Stimulated activated CD8-positive, alpha-beta memory T cell treated with anti-CD3 and anti-CD28 coated beads, Interleukin-15, amount 100 ng/mL, for 48 hours (primary cell): ENCODE measurements around the gene LMNTD2.
"Not testable (repeated sequence)": the region's sequence is repeated elsewhere in the genome, so short reads cannot be mapped to it uniquely, and the experiment has no call there.

Experiments used
- DNase-seq, 2 donors: peaks; one replicate each; pipeline ENCODE4 v3.0.0-alpha.2; 2020; ENCODE audit warnings: low read depth in 2 of 2

The LMNTD2 gene

DNA sequence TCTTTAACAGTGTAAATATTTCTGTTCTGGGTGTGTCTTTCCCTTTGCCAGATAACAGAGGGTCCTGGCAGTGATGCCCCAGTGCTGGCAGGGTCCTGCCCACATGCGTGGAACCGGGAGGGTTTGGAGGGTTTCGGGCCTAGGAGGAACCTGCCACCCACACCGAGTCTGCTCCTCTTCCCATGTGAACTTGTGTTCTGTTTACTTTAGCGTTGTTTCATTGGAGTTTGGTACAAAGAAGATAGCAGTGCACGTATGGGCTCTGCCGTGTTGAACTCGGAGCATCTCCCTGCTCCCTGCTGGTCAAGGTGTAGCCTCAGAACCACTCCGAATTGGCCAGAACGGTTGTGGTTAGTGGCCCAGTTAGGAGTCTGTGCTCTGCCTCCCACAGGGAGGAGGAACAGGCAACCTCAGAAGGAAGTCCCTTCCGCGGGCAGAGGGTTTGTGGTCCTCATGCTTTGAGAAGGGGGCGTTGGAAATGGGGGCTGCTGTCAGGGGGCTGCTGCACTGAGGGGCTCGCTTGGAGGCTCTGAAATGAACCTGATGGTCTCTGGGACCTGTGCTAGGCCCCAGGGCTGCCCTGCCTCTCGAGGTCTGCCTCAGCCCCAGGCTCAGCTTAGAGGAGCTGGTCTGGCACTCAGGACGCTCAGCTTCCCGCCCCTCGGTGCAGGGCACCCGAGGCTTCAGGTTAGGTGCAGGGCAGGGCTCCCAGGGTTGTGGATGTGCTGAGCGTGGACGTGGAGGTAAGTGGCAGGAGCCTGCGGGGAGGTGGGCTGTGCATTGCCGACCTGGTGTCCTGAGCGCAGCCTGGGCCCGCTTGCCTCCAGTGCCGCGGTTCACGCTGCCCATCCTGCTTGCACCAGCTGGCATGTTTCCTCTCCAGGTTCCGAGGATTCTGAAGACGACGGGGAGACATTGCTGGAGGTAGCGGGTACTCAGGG, 26.1 kb upstream of the LMNTD2 start:
- DNase-seq: no peak

DNA sequence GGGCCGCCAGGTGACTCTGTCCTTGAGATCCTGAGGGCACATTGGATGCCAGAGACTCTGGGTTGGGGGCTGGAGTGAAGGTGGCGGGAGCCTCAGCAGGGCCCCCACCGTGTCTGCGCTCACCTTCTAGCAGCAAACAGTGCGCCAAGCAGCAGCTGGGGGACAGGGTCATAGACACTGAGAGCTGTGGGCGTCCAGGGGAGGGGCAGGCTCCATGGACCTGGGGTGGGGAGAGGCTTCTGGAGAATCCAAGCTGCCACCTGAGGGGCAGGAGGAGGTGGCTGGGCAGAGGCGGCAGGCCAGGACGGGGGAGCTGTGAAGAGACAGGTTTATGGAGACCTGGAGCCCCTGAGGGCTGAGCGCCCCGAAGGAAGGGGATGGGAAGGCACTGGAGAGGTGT, 23.7 kb upstream of the LMNTD2 start:
- DNase-seq: no peak

DNA sequence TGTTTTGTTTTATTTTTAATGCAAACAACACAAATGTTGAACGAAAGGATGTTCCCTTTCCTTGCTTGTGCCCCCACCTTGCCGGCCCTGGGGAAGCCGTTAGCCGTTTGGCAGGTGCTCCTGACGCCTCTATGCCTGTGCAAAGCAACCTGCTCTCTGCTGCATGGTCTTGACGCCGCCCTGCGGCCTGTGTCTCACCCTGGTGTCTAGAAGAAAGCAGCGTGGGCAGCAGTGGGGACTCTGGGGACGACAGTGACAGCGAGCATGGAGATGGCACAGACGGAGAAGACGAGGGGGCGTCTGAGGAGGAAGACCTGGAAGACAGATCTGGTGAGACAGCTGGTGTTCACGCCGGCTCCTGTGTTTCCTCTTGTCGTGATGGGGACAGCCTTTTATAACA, 21.2 kb upstream of the LMNTD2 start:
- no peak for DNase-seq

- DNase-seq: no peak
Measured at GRCh38 chr11:581342-581741, 20.8 kb upstream of the LMNTD2 start.

GRCh38 chr11:579830-580601, 19.5 kb upstream of the LMNTD2 start:
- DNase-seq: no peak

- no peak for DNase-seq
Measured at GRCh38 chr11:578276-579035, 17.9 kb upstream of the LMNTD2 start.

- no peak for DNase-seq
Measured at GRCh38 chr11:577611-577894, 17.0 kb upstream of the LMNTD2 start.

DNA sequence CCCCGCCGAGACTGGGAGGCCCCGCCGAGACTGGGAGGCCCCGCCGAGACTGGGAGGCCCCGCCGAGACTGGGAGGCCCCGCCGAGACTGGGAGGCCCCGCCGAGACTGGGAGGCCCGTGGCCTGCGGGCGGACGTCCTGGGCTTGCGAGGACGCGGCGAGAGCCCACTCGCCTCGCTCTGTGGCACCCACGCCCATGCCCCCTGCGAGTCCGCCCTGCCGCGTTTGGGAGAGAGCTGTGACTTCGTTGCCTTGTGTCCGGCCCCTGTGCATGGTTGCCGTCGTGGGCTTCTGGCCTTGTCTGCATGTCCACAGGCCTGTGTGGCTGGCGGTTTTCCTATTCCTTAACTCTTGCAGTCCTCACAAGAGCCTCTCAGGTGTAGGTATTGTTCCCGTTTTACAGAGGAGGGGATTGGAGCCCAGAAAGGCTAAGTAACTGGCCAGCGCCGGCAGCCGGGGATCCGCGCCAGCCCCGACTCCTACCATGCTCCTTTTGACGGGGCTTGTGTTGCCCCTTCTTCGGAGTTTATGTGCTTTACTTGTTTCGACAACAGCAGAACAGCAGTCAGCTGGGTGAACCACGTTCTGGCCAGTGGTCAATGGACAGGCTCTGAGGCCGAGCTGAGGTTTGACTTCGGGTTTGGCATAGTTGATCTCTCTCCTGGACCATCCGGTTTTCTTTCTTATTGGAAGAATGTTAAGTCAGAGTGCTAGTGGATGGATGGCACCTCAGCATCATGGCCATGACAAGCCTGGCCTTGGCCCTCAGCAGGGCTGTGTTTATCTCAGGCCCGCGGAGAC, 16.5 kb upstream of the LMNTD2 start:
- no peak for DNase-seq

DNA sequence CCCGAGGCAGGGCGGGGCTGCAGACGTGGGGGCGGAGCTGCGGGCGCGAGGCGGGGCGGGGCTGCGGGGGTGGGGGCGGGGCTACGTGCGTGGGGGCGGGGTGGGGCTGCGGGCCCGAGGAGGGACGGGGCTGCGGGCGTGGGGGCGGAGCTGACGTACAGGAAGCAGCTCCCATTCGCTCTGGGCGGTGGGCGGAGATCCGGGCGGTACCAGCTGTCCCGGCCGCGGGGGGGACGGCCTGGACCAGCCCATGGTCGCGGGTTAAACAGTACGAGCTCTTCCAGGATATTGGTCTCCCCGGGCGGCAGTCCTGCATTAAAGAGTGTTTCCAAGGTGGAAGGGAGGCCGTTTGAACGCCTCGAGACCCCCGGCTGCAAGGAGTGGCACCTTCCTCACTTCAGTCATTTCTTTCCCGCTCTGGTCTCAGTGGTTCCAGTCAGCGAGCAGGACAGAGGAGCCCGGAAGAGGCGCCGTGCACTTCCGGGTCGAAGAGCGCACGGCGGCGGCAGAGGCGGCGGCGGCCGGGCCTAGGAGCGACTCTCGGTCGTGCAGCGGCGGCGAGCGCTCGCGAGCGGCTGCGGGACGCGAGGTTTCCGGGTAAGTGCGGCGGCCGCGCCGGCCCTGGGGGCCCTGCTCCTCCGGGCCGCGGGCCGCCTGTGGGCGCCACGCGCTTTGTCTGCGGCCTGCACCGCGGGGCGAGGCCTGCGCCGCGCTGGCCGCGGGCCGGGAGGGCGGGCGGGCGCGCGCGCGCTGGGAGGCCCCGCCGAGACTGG, 15.6 kb upstream of the LMNTD2 start, which contains the start of gene PHRF1:
Gene PHRF1 (plus strand): TSS at position 475 of the 773 bp plus-strand sequence. CDS start 5,043 bp downstream, outside the sequence.
- DNase-seq: peak; percentile 85 to 91

DNA sequence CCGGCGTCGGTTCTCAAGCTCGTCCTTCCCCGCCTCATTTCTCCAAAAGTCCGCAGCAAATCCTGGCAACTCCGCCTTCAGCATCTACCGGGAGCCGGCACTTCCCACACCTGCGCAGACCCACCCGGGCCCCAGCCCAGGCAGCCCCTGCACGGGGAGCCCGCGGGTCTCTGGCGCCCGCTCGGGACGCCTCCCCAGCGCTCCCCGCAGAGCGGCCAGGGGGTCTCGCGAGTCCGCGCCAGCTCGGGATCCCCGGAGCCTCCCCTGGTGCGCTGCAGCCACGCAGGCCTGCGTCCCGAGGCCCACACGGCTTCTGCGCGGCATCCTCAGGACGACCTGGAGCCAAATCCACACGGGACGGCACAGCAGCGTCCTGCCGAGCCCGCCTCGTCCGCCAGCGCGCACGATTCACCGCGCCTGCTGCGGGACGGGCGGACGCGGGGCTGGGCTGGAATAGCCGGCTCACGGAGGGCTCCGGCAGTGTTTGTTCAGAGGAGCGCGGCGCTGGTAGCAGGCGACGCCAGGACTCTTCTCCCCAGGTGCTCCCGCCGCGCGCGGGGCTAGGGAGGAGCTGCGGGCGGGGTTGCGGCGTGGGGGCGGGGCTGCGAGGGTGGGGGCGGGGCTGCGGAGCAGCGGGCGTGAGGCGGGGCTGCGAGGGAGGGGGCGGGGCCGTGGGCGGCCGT, 14.9 kb upstream of the LMNTD2 start:
- DNase-seq: no peak

GRCh38 chr11:574632-575312, 14.2 kb upstream of the LMNTD2 start:
- DNase-seq: no peak

DNA sequence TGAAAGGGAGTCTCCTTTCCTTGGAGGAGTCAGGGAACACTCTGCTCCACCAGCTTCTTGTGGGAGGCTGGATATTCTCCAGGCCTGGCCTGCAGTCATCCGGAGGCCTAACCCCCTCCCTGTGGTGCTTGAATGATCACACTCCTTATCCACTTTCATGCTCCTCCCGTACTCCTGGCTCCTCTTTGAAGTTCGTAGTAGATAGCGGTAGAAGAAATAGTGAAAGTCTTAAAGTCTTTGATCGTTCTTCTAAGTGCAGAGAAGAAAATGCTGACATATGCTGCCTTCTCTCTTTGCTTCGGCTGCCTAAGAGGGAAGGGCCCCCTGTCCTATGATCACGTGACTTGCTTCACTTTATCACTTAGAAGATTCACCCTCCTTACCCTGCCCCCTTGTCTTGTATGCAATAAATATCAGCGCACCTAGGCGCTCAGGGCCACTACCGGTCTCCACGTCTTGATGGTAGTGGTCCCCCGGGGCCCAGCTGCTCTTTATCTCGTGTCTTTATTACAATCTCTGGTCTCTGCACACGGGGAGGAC, 13.6 kb upstream of the LMNTD2 start:
- not testable (repeated sequence) for DNase-seq

- DNase-seq: no peak
Measured at GRCh38 chr11:573146-573759, 12.7 kb upstream of the LMNTD2 start.

- DNase-seq: no peak
Measured at GRCh38 chr11:571802-572185, 11.3 kb upstream of the LMNTD2 start.

DNA sequence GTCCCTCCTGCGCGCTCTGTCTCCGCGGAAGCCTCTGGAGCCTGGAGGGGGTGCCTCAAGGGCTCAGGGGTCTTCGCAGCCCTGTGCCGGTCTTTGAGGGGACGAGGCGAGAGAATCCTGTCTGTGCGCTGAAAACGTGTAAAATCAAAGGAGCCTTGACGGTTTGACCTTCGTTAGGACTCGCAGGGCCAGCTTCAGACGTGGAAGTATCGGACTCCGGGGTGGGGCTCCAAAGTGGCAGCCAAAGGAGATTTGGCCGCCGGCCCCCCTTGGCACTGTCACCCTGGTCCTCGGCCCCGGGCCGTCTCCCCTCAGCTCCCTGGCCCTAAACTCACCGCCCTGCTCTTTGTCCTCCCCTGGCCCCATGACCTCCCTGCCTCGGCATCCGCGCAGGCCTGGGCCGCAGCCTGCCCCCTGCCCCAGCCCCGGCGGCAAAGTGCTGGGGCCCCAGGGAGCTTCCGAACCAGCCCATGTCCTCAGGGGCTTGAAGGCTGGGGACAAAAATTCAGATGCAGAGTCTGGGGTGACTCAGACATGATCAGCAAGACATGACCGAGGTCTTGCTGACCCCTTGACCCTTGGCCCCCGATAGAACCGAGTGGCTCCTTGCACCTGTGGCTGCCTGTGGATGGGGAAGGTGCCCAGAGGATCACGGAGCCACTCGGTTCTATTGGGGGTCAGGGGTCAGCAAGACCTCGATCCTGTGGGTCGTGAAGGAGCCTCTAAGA, 8.8 kb upstream of the LMNTD2 start:
- DNase-seq: no peak

GRCh38 chr11:568306-569157, 8.0 kb upstream of the LMNTD2 start:
- DNase-seq: peak; percentile 92 to 95

DNA sequence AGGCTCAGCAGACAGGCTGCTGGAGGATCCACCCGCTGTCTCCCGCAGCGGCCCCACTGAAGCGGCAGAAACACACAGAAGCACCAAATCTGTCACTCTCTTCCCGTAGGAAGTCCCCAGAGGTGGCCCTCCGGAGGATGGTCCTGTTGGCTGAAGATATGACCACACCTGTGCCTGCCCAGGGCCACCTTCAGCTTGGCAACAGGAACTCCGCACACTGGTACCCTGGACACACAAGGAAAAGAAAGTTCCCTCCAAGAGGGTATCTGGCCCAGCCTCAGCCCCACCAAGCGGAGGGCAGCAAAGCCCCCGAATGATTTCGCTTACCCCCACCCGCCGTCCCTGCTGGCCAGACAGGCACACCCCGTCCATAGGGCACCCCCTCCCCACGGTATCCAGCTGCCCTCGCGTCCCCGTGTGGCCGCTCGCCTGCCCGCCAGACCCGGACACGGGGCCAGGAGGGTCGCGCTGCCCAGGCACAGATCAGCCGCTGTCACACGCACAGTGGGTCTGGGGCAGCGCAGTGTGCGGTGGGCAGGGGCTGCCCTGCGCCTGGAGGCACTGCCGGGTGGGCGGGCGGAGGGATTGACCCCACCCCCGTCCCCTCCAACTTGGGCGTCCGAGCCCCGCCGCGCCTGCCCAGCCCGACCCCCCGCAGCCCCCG, 7.2 kb upstream of the LMNTD2 start:
- no peak for DNase-seq
